Muscle of leg (tissue), 11 donors: ENCODE measurements around the gene SLC2A3. TPM values are rescaled to one million over a fixed set of nuclear protein-coding genes. Genes with fewer than 3 reads are reported as not detected.
"Not testable (repeated sequence)": the region's sequence is repeated elsewhere in the genome, so short reads cannot be mapped to it uniquely, and the experiment has no call there.

ENCODE experiments used
- DNase-seq: peaks from one replicate; pipeline ENCODE4 v3.0.0; 2013
- H3K27ac ChIP-seq: one replicate; pipeline ENCODE4 v1.5.1; 2013; ENCODE audit warnings: mild to moderate bottlenecking, low read length, control low read depth
- H3K27me3 ChIP-seq: one replicate; pipeline ENCODE4 v1.6.1; 2013; ENCODE audit warnings: low read length; ENCODE audit not compliant: control insufficient read depth, insufficient read depth
- H3K36me3 ChIP-seq: one replicate; pipeline ENCODE4 v1.6.1; 2013; ENCODE audit warnings: low read length; ENCODE audit not compliant: control insufficient read depth, insufficient read depth
- H3K4me1 ChIP-seq: one replicate; pipeline ENCODE4 v1.6.1; 2013; ENCODE audit warnings: low read length; ENCODE audit not compliant: control insufficient read depth, insufficient read depth
- H3K4me3 ChIP-seq: one replicate; pipeline ENCODE4 v1.5.1; 2013; ENCODE audit warnings: low read length, control low read depth
- H3K9me3 ChIP-seq: replicated peaks from 2 replicates; pipeline ENCODE4 v1.6.1; 2013; ENCODE audit warnings: low read depth, low read length; ENCODE audit not compliant: control insufficient read depth
- WGBS: methylation state at CpG from one replicate; pipeline ENCODE4 v1.1.5; 2013; ENCODE audit warnings: missing lambda C conversion rate; ENCODE audit not compliant: insufficient coverage; 5-methylcytosine and 5-hydroxymethylcytosine counted together
- polyA plus RNA-seq, 8 donors: library from polyadenylated mRNA; unstranded; fragments of 120-200 nt; gene quantifications; one replicate each; pipeline versions ENCODE4 v1.2.1 to v1.2.3, GENCODE V29; 2013; ENCODE audit warnings: inconsistent platforms in 1 of 8, low replicate concordance in 1 of 8; ENCODE audit not compliant: insufficient read length in 8 of 8, insufficient read depth in 1 of 8
- total RNA-seq: library from RNA; stranded (reverse); fragments of 120-200 nt; gene quantifications from one replicate; pipeline ENCODE4 v1.2.4, GENCODE V29; 2013

Gene SLC2A3
- total and polyA plus RNA-seq, 9 donors, result 7.5 to 47.3 (median 15.3) TPM

- H3K36me3 ChIP-seq, H3K9me3 ChIP-seq, H3K27me3 ChIP-seq, H3K4me3 ChIP-seq, DNase-seq, H3K27ac ChIP-seq, H3K4me1 ChIP-seq: not testable (repeated sequence)
- WGBS, result 100% methylated on average over 2 of the region's 4 CpGs
These were observed 39.3 kb downstream of the SLC2A3 start for GRCh38 chr12:7896726-7897125.

- no peaks in the 10 kb centered on the region for H3K27me3 ChIP-seq
- no peaks in the 10 kb centered on the region for H3K36me3 ChIP-seq
- DNase-seq, result no peak
- 83% methylated on average over 1 of the region's 4 CpGs for WGBS
- H3K4me1 ChIP-seq, result no peaks in the 10 kb centered on the region
- H3K27ac ChIP-seq, result no peak overlapping the region
- H3K9me3 ChIP-seq, result no peaks in the 10 kb centered on the region
- H3K4me3 ChIP-seq, result no peak overlapping the region
These were observed 43.6 kb downstream of the SLC2A3 start for GRCh38 chr12:7892186-7892980.

DNA sequence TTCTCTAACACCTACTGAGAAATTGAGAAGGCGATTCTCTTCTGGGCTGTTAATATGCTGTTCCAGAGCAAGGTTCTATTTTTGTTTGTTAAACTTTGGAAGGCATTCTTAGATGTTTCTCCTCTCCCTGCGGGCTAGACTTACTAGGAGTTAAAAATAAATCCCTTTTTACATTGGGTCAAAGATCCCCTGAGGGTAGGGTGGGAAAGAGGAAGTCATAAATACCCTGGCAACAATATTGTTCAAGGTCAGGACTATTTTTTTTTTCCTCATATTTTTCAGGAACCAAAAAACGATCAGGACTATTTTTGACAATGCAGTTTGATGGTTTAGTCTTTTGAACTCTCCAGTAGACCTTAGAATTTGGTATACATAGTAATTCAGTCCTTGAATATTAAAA is 51.3 kb downstream of the SLC2A3 start:
- no peaks in the 10 kb centered on the region for H3K9me3 ChIP-seq
- DNase-seq, result peak; percentile 38
- H3K27me3 ChIP-seq, result no peaks in the 10 kb centered on the region
- no CpG with 5 or more reads among the region's 3 CpGs for WGBS
- no peak overlapping the region for H3K27ac ChIP-seq
- H3K36me3 ChIP-seq, result no peaks in the 10 kb centered on the region
- no peaks in the 10 kb centered on the region for H3K4me1 ChIP-seq
- H3K4me3 ChIP-seq, result no peak overlapping the region

- H3K27ac ChIP-seq, H3K27me3 ChIP-seq: not testable (repeated sequence)
These were observed 54.3 kb downstream of the SLC2A3 start for GRCh38 chr12:7881736-7882120.

GRCh38 chr12:7880952-7881735 is 54.8 kb downstream of the SLC2A3 start:
- H3K36me3 ChIP-seq, DNase-seq, H3K4me1 ChIP-seq, H3K27ac ChIP-seq, H3K9me3 ChIP-seq, H3K4me3 ChIP-seq, H3K27me3 ChIP-seq: not testable (repeated sequence)
- 93% methylated on average over 40 of the region's 52 CpGs for WGBS

More at GRCh38 chr12:7881736-7882120, 54.3 kb downstream of the SLC2A3 start:
- not testable (repeated sequence) for H3K9me3 ChIP-seq, H3K36me3 ChIP-seq, H3K4me3 ChIP-seq, H3K4me1 ChIP-seq, DNase-seq
- no CpG with 5 or more reads among the region's 4 CpGs for WGBS

- Histone ChIP-seq H3K36me3 (no peaks in the 10 kb centered on the region), H3K4me3 (no peak overlapping the region), H3K27ac (no peak overlapping the region), H3K4me1 (no peaks in the 10 kb centered on the region), H3K27me3 (peaks cover 2% of the 10 kb centered on the region), H3K9me3 (no peaks in the 10 kb centered on the region)
- DNase-seq, result no peak
- no CpG with 5 or more reads among the region's 3 CpGs for WGBS
These were observed 56.7 kb downstream of the SLC2A3 start for GRCh38 chr12:7879246-7879645.

GRCh38 chr12:7877420-7877819 is 58.6 kb downstream of the SLC2A3 start:
- no peak overlapping the region for H3K27ac ChIP-seq
- H3K27me3 ChIP-seq, result peaks cover 18% of the 10 kb centered on the region
- no peak overlapping the region for H3K4me3 ChIP-seq
- H3K9me3 ChIP-seq, result no peaks in the 10 kb centered on the region
- H3K36me3 ChIP-seq, result no peaks in the 10 kb centered on the region
- 92% methylated on average over 2 of the region's 8 CpGs for WGBS
- peaks cover 2% of the 10 kb centered on the region for H3K4me1 ChIP-seq
- DNase-seq, result no peak

DNA sequence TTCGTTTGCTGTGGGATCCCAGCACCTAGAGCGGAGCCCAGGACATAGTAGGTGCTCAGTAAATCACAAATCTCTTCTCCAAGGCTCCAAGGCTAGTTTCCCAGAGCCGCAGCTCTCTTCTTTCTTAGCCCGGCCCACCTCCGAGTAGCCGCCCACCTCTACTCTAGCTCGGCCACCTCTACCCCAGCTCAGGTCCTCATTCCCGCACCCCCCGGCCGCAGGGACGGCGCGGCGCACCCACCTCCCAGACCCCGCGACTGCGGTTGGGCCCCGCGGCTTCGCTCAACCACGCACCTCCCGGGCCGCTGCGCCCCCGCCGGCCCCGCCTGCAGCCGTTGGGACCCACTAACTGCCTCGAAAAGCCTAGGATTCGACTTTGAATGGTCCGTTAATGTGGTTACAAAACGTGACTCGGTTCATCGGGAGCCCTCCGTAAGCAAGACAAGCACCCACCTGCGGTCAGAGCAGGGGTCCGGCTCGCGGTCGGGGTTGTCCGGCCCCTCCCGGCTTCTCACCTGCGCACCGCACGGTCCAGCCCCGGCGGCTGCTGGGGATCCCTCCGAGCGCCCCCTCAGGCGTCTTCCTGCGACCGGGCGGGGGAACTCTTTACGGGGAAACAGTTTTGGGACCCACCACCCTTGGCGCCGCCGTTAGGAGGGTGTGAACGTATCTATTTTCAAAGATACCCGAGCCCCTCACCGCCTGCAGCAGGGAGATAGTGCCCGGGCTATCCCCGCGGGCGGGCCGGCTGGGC is 63.2 kb downstream of the SLC2A3 start, which contains the start of gene SLC2A14:
Gene SLC2A14 (minus strand): TSS at position 350 of the 754 bp plus-strand sequence. CDS start 3,035 bp downstream, outside the sequence.
- Histone ChIP-seq H3K27me3 (peaks cover 35% of the 10 kb centered on the region), H3K36me3 (no peaks in the 10 kb centered on the region), H3K27ac (no peak within 1 kb of the TSS), H3K4me1 (peaks cover 2% of the 10 kb centered on the region), H3K4me3 (no peak within 1 kb of the TSS), H3K9me3 (no peaks in the 10 kb centered on the region)
- no peak for DNase-seq
- WGBS, result 8% methylated on average over 53 of the region's 65 CpGs

DNA sequence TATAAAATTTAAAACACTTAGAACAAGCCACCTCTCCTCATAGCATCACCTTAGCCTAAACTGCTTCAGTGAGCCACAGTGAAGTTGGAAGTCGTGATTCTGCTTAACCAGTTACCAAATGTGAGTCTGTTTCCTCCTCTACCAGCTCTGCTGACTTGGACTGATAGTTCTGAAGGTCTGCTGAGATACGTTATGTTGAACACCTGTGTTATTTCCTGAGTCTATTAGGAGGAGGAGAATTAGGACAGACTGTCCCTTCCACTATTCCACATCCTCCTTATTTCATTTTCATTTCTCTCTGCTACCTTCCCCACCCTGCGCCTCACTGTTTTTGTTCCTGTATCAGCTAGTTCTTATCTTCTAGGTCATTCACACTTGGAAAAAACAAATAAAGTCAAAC is 65.7 kb downstream of the SLC2A3 start:
- no peaks in the 10 kb centered on the region for H3K9me3 ChIP-seq
- 100% methylated on average over 1 of the region's 3 CpGs for WGBS
- H3K27me3 ChIP-seq, result peaks cover 35% of the 10 kb centered on the region
- H3K4me3 ChIP-seq, result no peak overlapping the region
- H3K36me3 ChIP-seq, result no peaks in the 10 kb centered on the region
- DNase-seq, result no peak
- peaks cover 2% of the 10 kb centered on the region for H3K4me1 ChIP-seq
- no peak overlapping the region for H3K27ac ChIP-seq
